GM12878 (cell line): ENCODE measurements around the gene UNC50. TPM values are rescaled to one million over a fixed set of nuclear protein-coding genes. Genes with fewer than 3 reads are reported as not detected.

Source experiments
- ATAC-seq: fragments of 200-7000 bp; cut with Tn5 transposase; 3 replicates; pipeline ENCODE4 v1.9.1; 2020; ENCODE audit warnings: mild to moderate bottlenecking, moderate library complexity
- BruUV-seq: library from RNA; stranded (reverse); fragments of 400-500 nt; replicated peaks from 2 replicates; lab custom pipeline; 2021; lab: Mats Ljungman, UMichigan
- CTCF ChIA-PET: fragments of 300-600 bp; sonication (Branson Sonifier 250); formaldehyde crosslinking; extraction: SDS; loops from one replicate; lab custom pipeline; 2021; ENCODE audit warnings: inconsistent platforms; lab: Yijun Ruan, JAX
- POLR2A ChIA-PET: fragments of 350-600 bp; formaldehyde crosslinking; extraction: SDS; loops from one replicate; lab custom pipeline; 2021; ENCODE audit warnings: inconsistent platforms; lab: Charles Lee
- RAD21 ChIA-PET: fragments of 300-600 bp; sonication (Branson Sonifier 250); formaldehyde crosslinking; loops from one replicate; lab custom pipeline; 2023; ENCODE audit warnings: antibody characterized with exemption; ENCODE audit not compliant: unreplicated experiment; lab: Charles Lee
- SMC1A ChIA-PET: fragments of 300-600 bp; sonication (Branson Sonifier 250); formaldehyde crosslinking; loops from one replicate; lab custom pipeline; 2023; ENCODE audit not compliant: unreplicated experiment, uncharacterized antibody; lab: Charles Lee
- DNase-seq: peaks from one replicate; pipeline ENCODE4 v3.0.0-alpha.2; 2011; ENCODE audit warnings: low read depth, low spot score
- FAIRE-seq: peaks from 3 replicates; lab custom pipeline; 2011; peaks lifted over from hg19 to GRCh38; lab: Jason Lieb, UNC
- H2AFZ ChIP-seq: 2 replicates; pipeline ENCODE4 v1.6.0; 2011; ENCODE audit warnings: low read depth, low read length, control low read depth; ENCODE audit not compliant: control insufficient read depth
- H3K27ac ChIP-seq: 2 replicates; pipeline ENCODE4 v1.5.1; 2011; ENCODE audit warnings: control low read depth; ENCODE audit not compliant: control insufficient read depth, insufficient read depth
- H3K27me3 ChIP-seq, 2 experiments: replicated peaks in 1 of 2; 2 replicates each; pipeline versions ENCODE4 v1.6.0 to v1.6.1; 2011; ENCODE audit warnings: low read length in 1 of 2; ENCODE audit not compliant: control insufficient read depth in 2 of 2, insufficient read depth in 2 of 2
- H3K36me3 ChIP-seq, 2 experiments: 2 replicates each; pipeline ENCODE4 v1.5.1; 2011; ENCODE audit warnings: low read length in 1 of 2; ENCODE audit not compliant: control insufficient read depth in 2 of 2, insufficient read depth in 2 of 2
- H3K4me1 ChIP-seq: 2 replicates; pipeline ENCODE4 v1.6.1; 2011; ENCODE audit warnings: mild to moderate bottlenecking, low read length, moderate library complexity, mixed read lengths; ENCODE audit not compliant: control insufficient read depth, insufficient read depth
- H3K4me2 ChIP-seq: 2 replicates; pipeline ENCODE4 v1.6.0; 2011; ENCODE audit warnings: control low read depth; ENCODE audit not compliant: control insufficient read depth, insufficient read depth
- H3K4me3 ChIP-seq: fragments of 200-600 bp; sonication (generic); 2 replicates; pipeline ENCODE4 v1.5.1; 2016
- H3K79me2 ChIP-seq: 2 replicates; pipeline ENCODE4 v1.6.0; 2011; ENCODE audit warnings: low read length; ENCODE audit not compliant: control insufficient read depth, insufficient read depth
- H3K9ac ChIP-seq: 2 replicates; pipeline ENCODE4 v1.8.0; 2011; ENCODE audit warnings: low read length, control low read depth, mixed read lengths; ENCODE audit not compliant: control insufficient read depth, insufficient read depth
- H3K9me3 ChIP-seq: replicated peaks from 3 replicates; pipeline ENCODE4 v1.5.1; 2011; ENCODE audit warnings: mild to moderate bottlenecking, low read length; ENCODE audit not compliant: control insufficient read depth, insufficient read depth
- H4K20me1 ChIP-seq: 2 replicates; pipeline ENCODE4 v1.6.0; 2011; ENCODE audit not compliant: control insufficient read depth, insufficient read depth
- EED ChIP-seq: sonication (generic); IDR thresholded peaks from 2 replicates; pipeline ENCODE4 v1.6.1; 2016; ENCODE audit warnings: antibody characterized with exemption, low read depth
- EZH2 ChIP-seq: IDR thresholded peaks from 2 replicates; pipeline ENCODE4 v1.6.1; 2012; ENCODE audit warnings: low read depth, mild to moderate bottlenecking, control low read depth, inconsistent platforms, low read length, borderline replicate concordance; ENCODE audit not compliant: control insufficient read depth
- IRF3 ChIP-seq: fragments of 450-650 bp; IDR thresholded peaks from 2 replicates; pipeline ENCODE4 v1.6.1; 2014; ENCODE audit warnings: mild to moderate bottlenecking
- MTA2 ChIP-seq: fragments of 450-650 bp; IDR thresholded peaks from 2 replicates; pipeline ENCODE4 v1.6.1; 2016; ENCODE audit warnings: low read depth, mild to moderate bottlenecking, moderate library complexity
- NFIC ChIP-seq: IDR thresholded peaks from 2 replicates; pipeline ENCODE4 v1.6.1; 2012; ENCODE audit warnings: low read depth, mild to moderate bottlenecking, inconsistent platforms, low read length, moderate library complexity
- NFYB ChIP-seq: IDR thresholded peaks from 2 replicates; pipeline ENCODE4 v1.6.1; 2011; ENCODE audit warnings: low read depth, mild to moderate bottlenecking, low read length, improper control_type of control experiment, moderate library complexity; ENCODE audit not compliant: insufficient read depth
- NR2F1 ChIP-seq: fragments of 450-650 bp; conservative IDR thresholded peaks from 2 replicates; pipeline ENCODE4 v1.6.1; 2017; ENCODE audit warnings: mild to moderate bottlenecking
- RAD21 ChIP-seq: IDR thresholded peaks from 2 replicates; pipeline ENCODE4 v1.6.1; 2011; ENCODE audit warnings: mild to moderate bottlenecking, low read depth, low read length, moderate library complexity; ENCODE audit not compliant: insufficient read depth
- RAD51 ChIP-seq: fragments of 450-650 bp; IDR thresholded peaks from 2 replicates; pipeline ENCODE4 v1.6.1; 2016; ENCODE audit warnings: moderate library complexity, mild to moderate bottlenecking, inconsistent platforms
- RCOR1 ChIP-seq: conservative IDR thresholded peaks from 2 replicates; pipeline ENCODE4 v1.6.1; 2012; ENCODE audit warnings: low read depth, low read length, improper control_type of control experiment
- SIX5 ChIP-seq: IDR thresholded peaks from 2 replicates; pipeline ENCODE4 v1.6.1; 2011; ENCODE audit warnings: mild to moderate bottlenecking, low read depth, low read length, moderate library complexity; ENCODE audit not compliant: severe bottlenecking
- USF2 ChIP-seq: IDR thresholded peaks from 2 replicates; pipeline ENCODE4 v1.6.1; 2011; ENCODE audit warnings: low read depth, low read length, improper control_type of control experiment, borderline replicate concordance
- WGBS: methylation state at CpG from one replicate; pipeline ENCODE4 v1.1.6; 2016; ENCODE audit warnings: low lambda C conversion rate; ENCODE audit not compliant: insufficient replicate concordance, insufficient coverage; ENCODE audit errors: missing lambda C conversion rate; 5-methylcytosine and 5-hydroxymethylcytosine counted together
- in situ Hi-C: fragments of 300-500 bp; cut with MboI; formaldehyde crosslinking; loops from 9 replicates; pipeline ENCODE4 v1.14.3; 2018; ENCODE audit warnings: mixed read lengths
- intact Hi-C: fragments of 100-400 bp; cut with micrococcal nuclease; formaldehyde crosslinking; loops from one replicate; pipeline ENCODE4 v1.14.2; 2022; ENCODE audit not compliant: unreplicated experiment
- polyA plus RNA-seq, 11 experiments: library from polyadenylated mRNA; depleted of rRNA in 4 of 11; unstranded in 6 of 11; stranded (reverse) in 5 of 11; fragments of >200 nt; fragmentation: Nextera tagmentation in 4 of 11; fragmentation: Illumina TruSeq in 1 of 11; extraction: Ambion mirVana in 4 of 11; extraction: Trizol in 1 of 11; gene quantifications; 1 replicate in 1 of 11; 2 replicates in 10 of 11; pipeline versions ENCODE4 v1.2.1 to v1.2.3, GENCODE V29; 2011 to 2016; ENCODE audit warnings: inconsistent platforms in 2 of 11, missing spikeins in 2 of 11, low read depth in 1 of 11
- total RNA-seq, 4 experiments: library from RNA; depleted of rRNA in 3 of 4; stranded (reverse); fragments of >200 nt in 3 of 4; fragmentation: Illumina TruSeq in 1 of 4; extraction: Trizol in 1 of 4; gene quantifications; 2 replicates each; pipeline versions ENCODE4 v1.2.1 to v1.2.3, GENCODE V29; 2013 to 2021
- TF ChIP-seq, protein P1 (sequence below): fragments of 450-650 bp; IDR thresholded peaks from 2 replicates; pipeline ENCODE4 v1.6.1; 2017; ENCODE audit warnings: antibody characterized with exemption, mild to moderate bottlenecking, moderate library complexity

UNC50 gene
- total and polyA plus RNA-seq, 10 of the 15 experiments (the other 5 are each of a cell fraction or from before 2014, with no cell fraction given) = 25.5 to 76.3 (median 37.8) TPM

- CTCF ChIA-PET = no interaction called here
- DNase-seq (no peak), FAIRE-seq (no peak), ATAC-seq (no peak)
- POLR2A ChIA-PET = no interaction called here
- H3K27ac ChIP-seq = no peak overlapping the region
- H3K4me2 ChIP-seq = no peak overlapping the region
- no peak overlapping the region for H2AFZ ChIP-seq
- RAD21 ChIA-PET = no interaction called here
- no TSS peak for BruUV-seq
- no peak overlapping the region for H3K4me3 ChIP-seq
- no peaks in the 10 kb centered on the region for H3K9me3 ChIP-seq
- intact Hi-C loops = no loop called here
- SMC1A ChIA-PET = no interaction called here
- no peaks in the 10 kb centered on the region for H3K79me2 ChIP-seq
- peaks cover 45 to 62% of the 10 kb centered on the region in 2 experiments for H3K36me3 ChIP-seq
- no peaks in the 10 kb centered on the region for H3K4me1 ChIP-seq
- WGBS = 95% methylated on average over 17 of the region's 17 CpGs
- no peaks in the 10 kb centered on the region for H4K20me1 ChIP-seq
- TF ChIP-seq RAD51 (no peak), NR2F1 (no peak), IRF3 (no peak), EED (no peak), USF2 (no peak), SIX5 (no peak), MTA2 (no peak), EZH2 (no peak), NFYB (no peak), RCOR1 (no peak), NFIC (no peak), RAD21 (no peak)
- TF ChIP-seq, protein P1, sequence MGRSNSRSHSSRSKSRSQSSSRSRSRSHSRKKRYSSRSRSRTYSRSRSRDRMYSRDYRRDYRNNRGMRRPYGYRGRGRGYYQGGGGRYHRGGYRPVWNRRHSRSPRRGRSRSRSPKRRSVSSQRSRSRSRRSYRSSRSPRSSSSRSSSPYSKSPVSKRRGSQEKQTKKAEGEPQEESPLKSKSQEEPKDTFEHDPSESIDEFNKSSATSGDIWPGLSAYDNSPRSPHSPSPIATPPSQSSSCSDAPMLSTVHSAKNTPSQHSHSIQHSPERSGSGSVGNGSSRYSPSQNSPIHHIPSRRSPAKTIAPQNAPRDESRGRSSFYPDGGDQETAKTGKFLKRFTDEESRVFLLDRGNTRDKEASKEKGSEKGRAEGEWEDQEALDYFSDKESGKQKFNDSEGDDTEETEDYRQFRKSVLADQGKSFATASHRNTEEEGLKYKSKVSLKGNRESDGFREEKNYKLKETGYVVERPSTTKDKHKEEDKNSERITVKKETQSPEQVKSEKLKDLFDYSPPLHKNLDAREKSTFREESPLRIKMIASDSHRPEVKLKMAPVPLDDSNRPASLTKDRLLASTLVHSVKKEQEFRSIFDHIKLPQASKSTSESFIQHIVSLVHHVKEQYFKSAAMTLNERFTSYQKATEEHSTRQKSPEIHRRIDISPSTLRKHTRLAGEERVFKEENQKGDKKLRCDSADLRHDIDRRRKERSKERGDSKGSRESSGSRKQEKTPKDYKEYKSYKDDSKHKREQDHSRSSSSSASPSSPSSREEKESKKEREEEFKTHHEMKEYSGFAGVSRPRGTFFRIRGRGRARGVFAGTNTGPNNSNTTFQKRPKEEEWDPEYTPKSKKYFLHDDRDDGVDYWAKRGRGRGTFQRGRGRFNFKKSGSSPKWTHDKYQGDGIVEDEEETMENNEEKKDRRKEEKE = no peak
- in situ Hi-C loops = no loop called here
- H3K9ac ChIP-seq = no peak overlapping the region
- H3K27me3 ChIP-seq = no peaks in the 10 kb centered on the region
Observed at GRCh38 chr2:98564541-98565132, 43.8 kb upstream of the UNC50 start.
